GM12873 (cell line): ENCODE results near the gene PRKCZ.

Experiments used
- TF ChIP-seq, protein P1 (sequence below): IDR thresholded peaks from 2 replicates; pipeline ENCODE4 v1.5.1; 2012; ENCODE audit warnings: low read depth, mild to moderate bottlenecking, moderate library complexity, low read length, control low read depth; ENCODE audit not compliant: insufficient read depth; ENCODE audit errors: missing control alignments

The PRKCZ gene

DNA sequence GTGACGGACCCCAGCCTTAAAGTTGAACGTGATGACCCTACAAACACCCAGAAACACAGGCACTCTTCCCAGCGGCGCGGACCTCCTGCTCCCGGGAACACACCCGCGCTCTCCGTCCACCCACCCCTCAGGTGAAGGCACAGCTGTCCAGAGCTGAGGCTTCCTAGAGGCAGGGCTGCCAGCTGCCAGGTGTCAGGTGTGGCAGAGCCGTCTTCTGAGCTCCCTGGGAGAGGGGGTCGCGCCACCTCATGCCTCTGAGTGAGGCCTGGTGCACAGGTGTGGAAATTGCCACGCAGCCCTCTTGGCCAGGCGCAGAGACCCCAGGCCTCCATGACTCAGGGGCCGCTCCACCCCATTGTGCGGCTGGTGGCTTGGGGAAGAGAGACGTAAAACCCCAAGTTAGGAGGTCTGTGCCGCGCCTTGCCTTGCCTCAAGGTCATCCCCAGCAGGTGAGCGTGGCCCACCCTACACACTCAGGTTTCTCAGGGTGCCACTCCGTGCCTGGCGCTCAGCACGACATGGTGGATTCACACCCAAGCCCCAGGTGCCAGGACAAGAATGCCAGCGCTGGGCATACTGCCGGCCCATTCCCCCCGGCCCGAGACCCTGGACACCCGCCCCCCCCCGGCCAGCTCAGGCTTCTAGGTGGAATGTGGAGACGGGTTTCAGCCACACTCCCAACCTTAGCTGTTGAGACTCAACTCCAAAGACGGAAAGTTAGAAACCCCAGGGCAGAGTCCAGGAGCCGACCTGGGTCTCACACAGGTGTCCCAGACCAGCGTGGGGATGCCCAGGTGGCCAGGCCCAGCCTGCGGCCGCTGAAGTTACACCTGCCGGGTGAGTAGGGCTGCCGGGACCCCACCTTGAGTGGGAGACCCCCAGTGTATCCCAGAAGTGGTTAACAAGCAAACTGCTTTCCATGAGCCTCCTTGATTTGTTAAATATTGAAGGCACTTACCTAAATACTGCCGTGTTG lies 136.0 kb downstream of the PRKCZ start:
- TF ChIP-seq, protein P1, sequence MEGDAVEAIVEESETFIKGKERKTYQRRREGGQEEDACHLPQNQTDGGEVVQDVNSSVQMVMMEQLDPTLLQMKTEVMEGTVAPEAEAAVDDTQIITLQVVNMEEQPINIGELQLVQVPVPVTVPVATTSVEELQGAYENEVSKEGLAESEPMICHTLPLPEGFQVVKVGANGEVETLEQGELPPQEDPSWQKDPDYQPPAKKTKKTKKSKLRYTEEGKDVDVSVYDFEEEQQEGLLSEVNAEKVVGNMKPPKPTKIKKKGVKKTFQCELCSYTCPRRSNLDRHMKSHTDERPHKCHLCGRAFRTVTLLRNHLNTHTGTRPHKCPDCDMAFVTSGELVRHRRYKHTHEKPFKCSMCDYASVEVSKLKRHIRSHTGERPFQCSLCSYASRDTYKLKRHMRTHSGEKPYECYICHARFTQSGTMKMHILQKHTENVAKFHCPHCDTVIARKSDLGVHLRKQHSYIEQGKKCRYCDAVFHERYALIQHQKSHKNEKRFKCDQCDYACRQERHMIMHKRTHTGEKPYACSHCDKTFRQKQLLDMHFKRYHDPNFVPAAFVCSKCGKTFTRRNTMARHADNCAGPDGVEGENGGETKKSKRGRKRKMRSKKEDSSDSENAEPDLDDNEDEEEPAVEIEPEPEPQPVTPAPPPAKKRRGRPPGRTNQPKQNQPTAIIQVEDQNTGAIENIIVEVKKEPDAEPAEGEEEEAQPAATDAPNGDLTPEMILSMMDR: no peak

DNA sequence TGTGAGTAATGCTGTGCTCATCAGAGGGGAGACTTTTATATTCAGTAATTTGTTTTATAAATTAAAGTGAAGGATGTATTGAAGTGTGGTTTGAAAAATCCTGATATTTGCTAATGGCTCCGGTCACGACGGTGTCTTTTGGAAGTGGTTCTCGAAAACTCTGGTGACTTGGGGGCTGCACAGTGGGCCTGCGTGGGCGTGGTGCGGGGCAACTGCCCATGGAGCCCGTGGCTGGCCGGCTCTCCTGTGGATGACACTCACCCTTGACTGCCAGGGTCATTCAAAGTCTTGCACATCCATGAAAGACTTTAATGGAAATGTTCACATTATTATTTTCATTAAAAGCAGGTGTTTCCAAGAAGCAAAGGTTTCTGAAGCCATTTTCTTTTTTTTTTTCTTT lies 136.7 kb downstream of the PRKCZ start:
- TF ChIP-seq, protein P1: no peak

DNA sequence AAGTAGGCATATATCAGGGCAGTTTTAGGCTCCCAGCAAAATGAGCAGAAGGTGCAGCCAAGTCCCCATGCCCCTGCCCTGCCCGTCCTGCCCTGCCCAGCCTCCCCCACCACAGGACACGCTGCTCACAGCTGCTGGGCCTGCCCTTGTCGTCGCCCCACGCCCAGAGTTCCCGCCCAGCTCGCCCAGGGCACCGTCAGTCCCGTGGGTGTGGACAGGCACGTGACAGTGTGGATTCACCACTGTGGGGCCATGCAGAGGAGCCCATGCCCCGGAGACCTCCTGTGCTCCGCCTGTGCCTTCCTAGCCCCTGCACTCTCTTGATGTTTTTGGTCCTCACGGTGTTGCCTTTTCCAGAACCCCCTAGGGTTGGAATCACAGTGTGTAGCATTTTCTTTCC lies 137.4 kb downstream of the PRKCZ start:
- TF ChIP-seq, protein P1: no peak

DNA sequence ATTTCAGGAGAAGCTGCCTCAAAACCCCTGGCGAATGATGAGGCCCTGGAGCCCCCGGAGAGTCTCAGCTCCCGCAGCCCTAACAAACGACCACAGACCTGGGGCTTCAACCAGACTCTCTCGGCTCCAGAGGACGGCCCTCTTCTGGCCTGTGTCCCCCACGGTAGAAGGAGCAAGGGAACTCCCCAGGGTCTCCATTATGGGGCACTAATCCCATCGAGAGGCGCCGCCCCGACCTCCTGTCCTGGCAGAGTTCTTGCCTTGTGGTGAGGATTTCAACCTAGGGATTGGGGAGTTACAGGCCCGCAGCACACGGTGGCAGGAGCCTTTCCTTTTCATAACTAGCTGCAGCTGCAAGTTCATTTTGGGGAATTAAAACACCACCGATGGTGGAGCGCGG lies 138.1 kb downstream of the PRKCZ start:
- TF ChIP-seq, protein P1: no peak

DNA sequence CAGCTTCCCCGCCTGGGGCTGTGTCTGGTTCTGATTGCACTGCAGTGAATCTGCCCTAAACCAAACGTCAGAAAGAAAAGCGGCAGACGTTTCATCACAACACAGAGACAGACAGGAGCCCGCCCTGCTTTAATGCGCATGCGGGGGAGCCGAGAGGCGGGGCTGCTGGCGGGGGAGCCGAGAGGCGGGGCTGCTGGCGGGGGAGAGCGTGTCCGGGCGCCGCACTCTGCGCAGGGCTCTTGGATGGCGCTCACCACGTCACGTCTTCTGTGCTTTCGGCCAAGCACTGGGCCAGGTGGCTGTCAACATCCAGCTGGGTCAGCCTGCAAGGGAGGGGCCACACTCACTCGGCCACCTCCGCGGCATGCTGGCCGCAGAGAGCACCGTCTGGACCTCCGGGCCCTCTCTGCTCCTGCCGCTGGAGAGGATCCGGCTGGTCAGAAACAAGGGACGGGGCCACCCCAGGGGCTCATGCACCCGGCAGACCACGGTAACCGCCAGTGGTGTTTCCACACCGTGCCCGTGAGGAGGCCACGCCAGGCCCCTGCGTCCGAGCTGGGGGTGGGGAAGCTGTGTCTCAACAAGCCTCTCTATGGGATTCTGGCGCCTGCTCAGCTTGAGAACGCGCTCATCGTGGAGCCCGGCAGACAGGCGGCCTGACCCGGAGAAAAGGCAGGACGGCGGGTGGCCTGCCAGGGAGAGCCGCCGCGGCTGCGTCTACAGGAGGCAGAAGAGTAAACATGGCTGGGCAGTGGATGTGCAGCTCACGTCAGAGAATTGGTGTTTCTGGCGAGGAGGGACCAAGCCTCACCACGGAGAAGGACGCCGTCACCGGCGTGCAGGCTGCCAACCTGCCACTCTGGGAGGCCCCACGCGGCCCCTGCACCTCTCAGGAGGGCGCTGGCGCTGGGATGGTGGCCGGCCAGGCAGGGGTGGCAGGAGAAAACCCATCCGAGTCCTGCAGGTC lies 139.5 kb downstream of the PRKCZ start:
- TF ChIP-seq, protein P1: no peak

DNA sequence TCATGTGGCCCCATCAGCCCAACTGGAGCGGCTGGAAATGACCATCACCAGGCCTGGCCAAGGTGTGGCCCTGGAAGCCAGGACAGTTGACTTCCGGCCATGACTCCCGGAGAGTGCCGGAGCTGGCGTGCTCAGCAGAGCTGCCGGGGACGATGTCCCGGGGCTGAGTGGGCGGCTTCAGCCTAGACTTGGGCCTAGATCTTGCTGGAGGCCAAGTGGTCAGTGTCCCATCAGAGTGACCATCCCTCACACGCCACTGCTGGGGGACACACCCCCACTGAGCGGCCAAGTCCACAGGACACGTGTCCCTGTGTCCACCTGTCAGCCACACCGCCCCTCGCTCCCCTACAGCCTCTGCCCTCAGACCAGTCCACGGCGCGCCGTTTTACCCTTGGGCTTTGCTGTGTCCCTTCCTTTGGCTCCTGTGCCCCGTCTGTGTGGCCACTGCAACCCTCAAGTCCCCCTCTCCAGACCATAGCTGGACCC lies 140.3 kb downstream of the PRKCZ start:
- TF ChIP-seq, protein P1: no peak
